GM21390 (cell line): ENCODE measurements around the gene PORCN.

Experiments
- ATAC-seq: cut with Tn5 transposase; IDR thresholded peaks from one replicate; pipeline ENCODE4 v1.9.1; 2021; ENCODE audit not compliant: unreplicated experiment

The PORCN gene

DNA sequence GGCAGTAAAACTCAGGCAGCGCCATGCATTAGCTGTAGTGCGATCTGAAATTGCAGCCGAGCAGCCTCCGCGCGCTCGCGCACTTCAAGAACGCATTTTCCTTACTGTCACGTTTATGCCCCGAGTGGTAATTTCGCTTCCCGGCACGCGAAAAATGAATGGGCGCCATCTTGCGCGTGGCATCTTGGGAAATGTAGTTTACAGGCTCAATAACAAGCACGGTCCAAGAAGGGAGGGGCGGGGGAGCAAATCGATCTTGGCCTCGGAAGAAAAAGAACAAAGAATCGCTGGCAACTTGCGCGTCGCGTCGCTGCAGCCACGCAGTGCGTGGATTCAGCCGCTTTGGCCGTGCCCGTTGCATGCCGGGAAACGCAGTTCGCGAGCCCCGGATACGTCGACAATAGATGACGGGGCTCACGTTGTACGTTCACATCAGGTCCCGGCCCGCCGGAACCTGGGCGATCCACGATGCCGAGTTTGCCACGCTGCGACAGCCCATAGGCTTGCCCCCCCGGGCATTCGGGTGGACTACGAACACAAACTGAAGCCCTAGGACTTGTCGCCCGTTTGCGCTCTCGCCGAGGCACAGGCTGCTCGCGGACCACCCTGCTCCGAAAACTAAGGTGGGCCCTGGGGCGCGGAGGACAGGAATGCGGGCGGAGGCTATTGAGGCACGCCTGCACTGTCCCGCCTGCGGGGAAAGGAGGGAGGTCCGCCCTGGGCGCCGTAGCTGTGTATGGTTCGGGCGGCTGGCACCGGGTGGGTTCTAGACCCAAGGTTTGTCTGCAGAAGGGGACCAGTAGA lies 32.8 kb upstream of the PORCN start, which contains the start of gene FTSJ1:
TSS of gene FTSJ1 (plus strand) at position 426 of the 804 bp plus-strand sequence. CDS start 1,849 bp downstream, outside the sequence.
- peak; percentile 81 for ATAC-seq

DNA sequence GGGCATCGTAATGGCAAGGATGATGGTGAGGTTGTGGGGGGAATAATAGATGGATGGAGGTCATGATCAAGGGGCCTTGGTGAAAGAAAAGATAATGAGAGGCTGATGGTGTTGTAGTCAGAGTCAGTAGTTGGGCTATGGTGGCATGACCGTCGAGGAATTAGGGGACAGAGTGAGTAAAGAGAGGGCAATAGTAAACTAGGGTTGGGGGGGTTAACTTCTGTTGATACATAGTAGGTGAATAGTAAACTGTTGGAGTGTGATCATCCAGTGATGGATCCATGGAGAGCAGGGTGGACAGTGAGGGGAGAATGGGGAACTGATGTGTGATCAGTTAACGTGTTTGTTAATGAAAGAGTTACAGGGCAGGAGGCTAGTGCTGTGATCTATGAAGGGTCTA lies 31.9 kb upstream of the PORCN start:
- no peak for ATAC-seq

DNA sequence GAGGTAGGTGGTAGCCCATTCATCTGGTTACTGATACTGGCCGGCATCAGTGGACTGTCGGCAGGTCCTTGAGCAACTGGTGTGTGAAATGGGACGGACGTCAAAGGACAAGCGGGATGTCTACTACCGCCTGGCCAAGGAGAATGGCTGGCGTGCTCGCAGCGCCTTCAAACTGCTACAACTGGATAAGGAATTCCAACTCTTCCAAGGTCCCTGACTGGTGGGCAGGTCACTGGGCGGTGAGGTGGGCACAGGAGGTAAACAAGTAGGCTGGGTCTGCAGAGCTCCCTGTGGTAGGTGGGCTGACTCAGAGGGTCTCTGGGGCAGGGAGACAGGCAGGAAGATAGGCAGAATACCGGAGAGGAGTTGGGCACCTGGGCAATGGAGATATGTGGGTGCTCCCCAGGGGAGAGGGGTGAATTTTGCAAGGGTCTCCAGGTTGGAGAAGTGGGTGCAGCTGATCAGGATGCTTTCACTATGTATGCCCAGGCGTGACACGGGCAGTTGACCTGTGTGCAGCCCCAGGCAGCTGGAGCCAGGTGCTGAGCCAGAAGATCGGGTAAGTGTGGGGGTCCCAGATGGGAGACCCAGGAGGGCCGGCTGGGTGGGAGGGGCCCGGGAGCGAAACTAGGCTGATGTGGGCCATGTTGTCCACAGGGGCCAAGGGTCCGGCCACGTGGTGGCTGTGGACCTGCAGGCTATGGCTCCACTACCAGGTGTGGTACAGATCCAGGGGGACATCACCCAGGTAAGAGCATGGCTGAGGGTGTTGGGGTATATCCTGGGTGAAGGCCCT lies 30.6 kb upstream of the PORCN start:
- ATAC-seq: no peak

DNA sequence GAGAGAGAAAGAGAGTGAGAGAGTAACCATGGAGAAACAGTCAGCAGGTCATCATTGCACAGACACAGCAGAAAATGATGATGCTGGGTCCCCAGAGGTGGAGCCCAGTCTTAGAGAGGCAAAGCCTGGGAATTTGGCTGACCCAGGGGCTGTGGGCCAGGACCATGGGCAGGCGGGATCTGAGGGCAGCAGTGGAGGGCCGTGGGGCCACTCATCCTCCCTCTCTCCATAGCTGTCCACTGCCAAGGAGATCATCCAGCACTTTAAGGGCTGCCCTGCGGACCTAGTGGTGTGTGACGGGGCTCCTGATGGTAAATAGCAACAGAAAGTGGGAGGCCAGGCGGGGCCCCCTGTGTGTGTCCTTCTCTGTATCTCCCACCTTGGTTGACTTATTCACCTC lies 30.0 kb upstream of the PORCN start:
- no peak for ATAC-seq

DNA sequence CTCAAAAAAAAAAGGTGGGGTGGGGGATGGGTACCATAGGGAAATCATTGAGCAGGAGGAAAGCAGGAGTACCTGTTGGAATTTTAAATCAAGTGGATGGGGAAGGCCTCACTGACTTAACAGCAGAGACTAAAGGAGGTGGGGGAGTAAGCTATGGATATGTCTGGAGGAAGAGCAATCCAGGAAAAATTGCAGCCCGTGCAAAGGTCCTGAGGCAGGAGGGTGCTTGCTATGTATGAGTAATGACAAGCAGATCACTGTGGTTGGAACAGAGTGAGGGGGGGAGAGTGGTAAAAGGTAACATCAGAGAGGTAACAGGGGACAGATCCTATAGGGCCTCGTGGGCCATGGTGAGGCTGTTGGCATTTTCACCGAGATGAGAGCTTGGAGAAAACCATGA lies 28.6 kb upstream of the PORCN start:
- no peak for ATAC-seq

DNA sequence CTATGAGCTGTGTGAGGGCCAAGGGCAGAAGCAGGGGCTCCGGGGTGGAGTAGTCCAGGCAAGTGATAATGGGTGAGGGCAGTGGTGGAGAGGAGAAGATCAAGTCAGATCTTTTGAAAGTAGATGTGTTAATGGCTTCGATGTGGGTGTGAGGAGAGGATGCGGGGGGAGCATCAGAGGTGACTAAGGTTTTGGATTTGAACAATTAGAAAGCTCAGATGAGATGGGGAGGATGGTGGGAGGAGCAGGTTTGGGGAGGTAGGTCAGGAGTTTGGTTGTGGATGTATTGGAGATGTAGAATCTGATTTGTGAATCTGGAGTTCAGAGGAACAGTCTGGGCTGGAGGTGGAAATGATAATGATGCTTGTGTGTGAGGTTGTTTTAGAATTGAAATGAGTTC lies 28.2 kb upstream of the PORCN start:
- no peak for ATAC-seq

DNA sequence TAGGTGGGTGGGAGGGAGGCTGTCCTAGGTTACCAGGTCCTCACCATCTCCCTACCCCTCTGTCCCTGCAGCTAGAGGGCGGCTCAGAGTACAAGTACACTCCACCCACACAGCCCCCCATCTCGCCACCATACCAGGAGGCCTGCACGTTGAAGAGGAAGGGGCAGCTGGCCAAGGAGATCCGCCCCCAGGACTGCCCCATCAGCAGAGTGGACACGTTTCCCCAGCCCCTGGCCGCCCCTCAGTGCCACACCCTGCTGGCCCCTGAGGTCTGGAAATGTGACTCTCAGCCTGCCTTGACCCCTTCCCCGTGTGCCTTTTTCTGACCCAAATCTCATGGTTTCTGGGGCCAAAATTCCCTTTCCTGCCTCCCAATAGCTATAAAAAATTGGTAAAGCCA lies 26.3 kb upstream of the PORCN start:
- no peak for ATAC-seq

DNA sequence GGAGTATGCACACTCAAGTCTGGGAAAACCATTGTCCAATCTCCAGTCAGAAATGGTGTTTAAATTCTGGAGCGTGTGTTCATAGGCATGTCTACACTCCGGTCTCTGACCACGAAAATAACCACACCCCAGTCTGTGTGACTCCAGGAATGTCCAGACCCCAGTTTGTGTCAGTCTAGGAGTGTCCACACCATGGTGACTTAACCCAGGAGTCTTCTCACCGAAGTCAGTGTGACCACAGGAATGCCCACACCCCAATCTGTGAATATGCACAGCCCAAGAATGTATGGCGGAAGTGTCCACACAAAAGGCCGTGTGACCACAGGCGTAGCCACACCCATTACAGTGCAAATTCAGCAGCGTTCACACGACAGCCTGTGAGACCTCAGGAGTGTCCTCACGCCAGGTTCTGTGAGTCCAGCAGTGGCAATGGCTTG lies 21.4 kb upstream of the PORCN start:
- no peak for ATAC-seq

DNA sequence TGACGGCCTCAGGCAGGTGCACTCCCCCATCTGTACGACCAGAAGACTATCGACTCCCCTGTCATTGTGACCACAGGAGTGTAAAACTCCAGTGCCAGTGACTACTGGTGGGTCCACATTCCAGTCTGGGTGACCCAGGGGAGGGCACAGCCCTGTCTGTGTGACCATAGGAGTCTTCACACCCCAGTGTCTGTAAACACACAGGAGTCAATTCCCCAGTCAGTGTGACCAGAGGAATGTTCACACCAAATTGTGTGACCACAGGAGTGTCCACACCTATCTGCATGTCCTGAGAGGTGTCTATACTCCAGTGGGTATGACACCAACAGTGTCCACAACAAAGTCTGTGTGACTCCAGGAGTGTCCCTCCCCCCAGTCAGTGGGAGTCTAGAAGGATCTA lies 20.8 kb upstream of the PORCN start:
- no peak for ATAC-seq

DNA sequence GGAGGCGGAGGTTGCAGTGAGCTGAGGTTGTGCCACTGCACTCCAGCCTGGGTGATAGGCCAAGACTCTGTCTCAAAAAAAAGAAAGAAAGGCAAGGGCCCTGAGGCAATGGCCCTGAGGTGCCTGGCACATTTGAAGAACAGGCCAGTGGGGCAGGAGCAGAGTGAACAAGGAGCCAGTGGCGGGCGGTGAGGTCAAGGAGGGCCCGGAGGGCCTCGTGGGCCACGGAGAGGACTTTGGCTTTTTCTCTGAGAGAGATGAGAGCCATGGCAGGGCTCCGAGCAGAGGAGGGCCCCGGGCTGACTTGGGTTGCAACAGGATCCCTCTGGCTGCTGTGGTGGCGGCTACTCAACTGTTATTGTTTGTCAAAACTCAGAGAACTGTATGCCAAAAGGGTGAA lies 19.5 kb upstream of the PORCN start:
- no peak for ATAC-seq

DNA sequence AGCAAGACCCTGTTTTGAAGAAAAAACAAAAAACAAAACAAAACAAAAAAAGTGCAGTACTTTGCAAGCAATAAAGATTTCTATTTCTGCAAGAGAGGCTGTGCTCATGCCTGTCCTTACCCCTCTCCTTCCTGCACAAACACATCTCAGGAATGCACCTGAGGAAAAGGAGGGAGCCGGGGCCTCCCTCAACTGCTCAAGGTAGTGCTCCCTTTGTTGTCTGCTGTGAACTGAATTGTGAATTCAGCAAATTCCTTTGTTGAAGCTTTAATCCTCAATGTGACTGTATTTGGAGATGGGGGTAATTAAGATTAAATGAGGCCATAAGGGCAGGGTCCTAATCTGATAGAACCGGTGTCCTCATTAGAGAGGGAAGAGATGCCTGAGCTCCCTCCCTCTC lies 18.9 kb upstream of the PORCN start:
- no peak for ATAC-seq

DNA sequence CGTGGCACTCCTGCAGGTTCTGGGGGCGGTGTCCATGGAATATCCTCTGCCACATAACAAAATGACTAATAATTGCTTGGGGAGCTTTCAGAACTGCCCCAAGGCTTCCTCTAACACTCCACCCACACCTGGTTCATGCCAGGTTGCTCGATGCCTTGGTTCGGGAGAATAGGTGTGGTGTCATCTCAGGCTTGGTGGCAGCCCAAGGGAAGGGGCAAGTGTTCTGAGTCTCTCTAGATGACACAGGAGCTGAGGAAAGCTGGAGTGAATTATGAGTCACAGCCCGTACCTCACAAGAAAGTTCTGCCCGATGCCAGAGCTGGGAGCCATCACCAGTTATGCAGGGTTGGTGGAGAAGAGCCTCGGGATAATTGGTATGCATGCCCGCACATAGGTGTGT lies 18.1 kb upstream of the PORCN start:
- no peak for ATAC-seq

DNA sequence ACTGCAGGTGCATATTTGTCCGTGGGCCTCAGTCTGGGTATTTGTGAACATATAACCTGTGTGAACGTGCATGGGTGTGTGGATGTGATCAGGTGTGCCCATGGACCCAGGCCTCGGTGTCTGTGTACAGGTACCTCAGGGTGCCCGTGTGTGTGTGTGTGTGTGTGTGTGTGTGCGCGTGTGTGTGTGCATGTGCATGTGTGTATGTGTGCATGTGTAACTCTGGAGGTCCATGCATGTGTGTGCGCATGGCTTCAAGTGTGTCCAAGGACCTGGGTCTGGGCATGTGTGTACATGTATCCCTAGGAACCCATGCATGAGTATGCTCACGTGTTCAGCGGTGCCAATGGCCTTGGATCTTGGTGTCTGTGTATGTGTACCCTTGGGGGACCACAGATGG lies 17.0 kb upstream of the PORCN start:
- no peak for ATAC-seq

DNA sequence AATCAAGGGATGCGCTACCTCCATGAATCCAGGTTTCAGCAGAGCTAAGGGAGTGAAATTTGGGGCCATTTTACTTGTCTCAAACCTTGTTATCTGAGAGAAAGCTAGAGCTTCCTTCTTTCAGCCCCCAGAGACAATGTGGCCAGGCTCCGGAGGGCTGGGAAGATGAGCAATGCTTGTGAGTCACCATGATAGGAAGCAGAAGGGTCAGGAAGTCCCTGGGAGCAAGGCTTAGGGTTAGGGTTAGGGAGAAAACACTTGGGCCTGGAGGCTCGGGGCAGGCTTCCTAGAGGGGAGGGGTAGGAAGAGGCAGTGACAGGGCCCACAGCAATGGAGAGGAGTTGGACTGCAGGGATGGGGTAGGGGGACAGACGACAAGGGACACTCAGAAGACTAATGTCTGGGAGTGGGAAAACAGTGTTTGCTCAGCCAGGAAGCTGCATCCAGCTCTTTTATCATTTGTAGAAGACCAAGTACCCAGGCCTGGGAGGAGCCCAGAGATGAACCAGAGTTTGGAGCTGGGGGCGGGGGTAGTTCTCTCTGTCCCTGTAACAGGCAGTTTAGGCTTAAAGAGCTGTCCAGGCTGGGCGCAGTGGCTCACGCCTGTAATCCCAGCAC lies 16.4 kb upstream of the PORCN start:
- no peak for ATAC-seq

DNA sequence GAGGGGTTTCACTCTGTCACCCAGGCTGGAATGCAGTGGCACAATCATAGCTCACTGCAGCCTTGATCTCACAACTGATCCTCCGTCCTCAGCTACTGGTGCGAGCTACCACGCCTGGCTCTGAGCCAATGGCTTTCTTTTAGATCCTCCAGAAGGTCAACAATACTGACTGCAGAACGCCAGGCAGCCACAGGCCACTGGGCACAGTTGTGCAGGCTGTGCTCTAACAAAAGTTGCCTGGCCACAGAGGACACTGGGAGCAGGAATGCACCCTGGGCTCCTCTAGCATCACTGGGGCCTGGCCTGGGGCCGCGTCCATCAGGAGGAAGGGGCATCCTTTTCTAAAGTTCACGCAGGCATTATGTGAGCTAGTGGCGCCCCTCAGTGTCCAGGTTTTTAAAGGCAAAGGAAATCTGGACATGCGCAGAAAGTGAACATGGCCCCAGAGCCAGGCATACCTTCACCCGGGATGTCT lies 14.9 kb upstream of the PORCN start:
- no peak for ATAC-seq

DNA sequence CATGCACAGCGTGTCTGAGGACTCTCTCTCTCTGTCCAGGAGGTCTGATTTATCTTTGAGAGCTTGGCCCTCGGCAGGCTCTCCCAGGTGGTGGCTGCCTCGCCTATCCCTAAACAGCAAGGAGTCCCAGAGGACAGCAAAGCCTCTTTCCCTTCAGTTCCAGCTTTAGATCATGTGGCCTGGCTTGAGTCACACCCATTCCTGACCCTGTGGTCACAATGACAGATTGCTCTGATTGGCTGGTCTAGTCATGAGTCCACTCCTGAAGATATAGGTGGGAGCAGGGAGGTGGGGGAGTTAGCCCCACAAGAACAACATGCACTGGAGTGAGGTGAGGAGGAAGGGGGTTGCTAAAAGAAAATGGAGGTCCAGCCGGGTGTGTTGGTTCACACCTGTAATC lies 12.1 kb upstream of the PORCN start:
- ATAC-seq: no peak

DNA sequence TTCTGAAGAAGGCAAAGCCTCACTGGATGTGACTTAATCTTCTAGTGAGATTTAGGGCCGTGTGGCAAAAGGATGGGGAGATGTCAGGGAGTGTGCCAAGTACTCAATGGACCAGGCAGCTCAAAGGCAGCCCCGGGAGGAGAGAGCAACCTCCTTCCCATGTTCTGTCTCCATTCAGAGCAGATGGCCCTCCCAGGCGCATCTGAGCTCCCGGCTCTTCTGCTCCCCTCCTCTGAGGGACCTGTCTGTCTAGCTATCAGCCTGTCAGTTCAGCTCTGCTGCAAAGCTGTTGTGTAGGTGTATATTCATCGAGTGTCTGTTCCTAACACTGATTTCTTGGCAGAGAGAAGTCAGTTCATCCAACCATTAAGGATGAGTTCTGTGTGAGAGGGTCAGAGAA lies 10.9 kb upstream of the PORCN start:
- ATAC-seq: no peak

DNA sequence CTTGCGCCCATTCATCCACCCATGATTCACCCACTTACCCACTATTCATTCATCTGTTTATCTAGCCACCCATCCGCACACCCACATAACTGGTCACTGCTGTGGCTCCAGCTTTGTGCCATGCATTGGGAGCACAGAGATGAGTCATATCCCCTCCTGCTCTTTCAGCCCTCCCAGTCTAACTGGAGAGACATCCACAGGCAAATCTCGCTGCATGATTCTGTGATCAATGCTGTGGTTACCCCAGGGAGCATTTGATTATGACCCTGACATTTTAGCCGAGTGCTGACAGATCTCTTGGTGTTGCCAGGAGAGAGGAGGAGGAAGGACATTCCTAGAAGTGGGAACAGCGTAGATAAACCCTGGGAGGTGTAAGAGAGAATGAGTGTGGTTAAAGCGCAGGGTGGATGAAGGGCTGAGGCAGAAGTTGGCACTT lies 10.4 kb upstream of the PORCN start:
- no peak for ATAC-seq

DNA sequence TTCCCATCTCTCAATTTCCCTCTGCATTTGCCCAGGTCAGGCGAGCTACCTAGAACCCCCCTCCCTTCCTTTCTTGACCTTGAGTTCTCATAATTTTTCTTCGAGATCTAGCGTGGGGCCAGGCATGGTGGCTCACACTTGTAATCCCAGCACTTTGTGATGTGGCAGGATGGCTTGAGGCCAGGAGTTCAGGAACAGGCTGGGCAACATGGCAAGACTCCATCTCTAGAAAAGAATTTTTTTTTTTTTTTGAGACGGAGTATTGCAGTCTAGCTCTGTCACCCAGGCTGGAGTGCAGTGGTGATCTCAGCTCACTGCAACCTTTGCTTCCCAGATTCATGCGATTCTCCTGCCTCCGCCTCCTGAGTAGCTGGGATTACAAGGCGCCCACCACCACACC lies 4.5 kb upstream of the PORCN start:
- no peak for ATAC-seq

DNA sequence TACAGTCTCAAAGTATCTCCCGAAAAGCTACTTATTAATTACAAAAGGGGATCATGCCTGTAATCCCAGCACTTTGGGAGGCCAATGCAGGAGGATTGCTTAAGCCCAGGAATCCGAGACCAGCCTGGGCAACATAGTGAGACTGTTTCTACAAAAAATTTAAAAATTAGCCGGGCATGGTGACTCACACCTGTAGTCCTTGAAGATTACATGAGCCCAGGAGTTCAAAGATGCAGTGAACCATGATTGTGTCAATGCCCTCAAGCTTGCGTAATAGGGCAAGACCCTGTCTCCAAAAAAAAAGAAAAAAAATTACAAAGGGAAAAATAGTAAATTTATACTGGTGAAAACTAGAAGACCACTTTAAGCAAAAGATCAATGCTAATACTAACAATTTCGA lies 3.3 kb upstream of the PORCN start:
- ATAC-seq: no peak

DNA sequence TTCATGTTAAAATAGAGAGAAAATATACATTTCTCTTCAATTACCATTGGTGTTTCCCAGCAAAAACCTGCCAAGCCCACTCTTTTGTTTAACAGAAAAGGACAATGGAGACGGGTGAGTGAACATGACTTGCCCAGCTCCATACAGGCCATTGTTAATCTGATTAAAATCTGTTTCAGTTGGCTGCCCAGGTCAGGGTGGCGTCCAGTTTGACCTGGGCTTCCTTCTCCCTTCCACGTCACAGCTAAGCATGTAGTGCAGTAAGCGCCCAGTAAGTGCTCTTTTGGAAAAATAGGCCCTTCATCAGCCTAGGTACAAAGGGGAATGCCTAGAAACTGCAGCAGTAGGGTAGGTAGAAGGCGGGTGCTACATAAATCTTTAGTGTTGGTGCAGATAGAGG lies 1.5 kb upstream of the PORCN start:
- no peak for ATAC-seq

DNA sequence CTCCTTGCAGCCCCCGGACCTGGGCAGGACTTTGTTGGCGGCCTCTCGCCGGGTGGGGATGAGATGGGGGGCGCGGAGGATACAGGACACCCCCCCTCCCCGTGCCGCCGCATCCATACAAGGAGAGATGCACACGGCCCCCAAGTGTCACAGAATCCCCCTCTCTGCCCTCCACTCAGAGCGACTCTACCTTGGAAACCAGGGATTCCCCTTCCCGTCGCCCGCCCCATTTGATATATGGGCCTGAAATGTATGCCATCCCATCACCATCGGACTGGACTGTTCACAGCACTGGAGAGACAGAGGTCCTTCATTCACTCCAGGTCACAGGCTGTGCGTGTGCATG lies 426 bp downstream of the PORCN start:
- no peak for ATAC-seq
